H1 (cell line): Measurements from ENCODE around the gene SNAI1. TPM values are rescaled to one million over a fixed set of nuclear protein-coding genes. Genes with fewer than 3 reads are reported as not detected.

ENCODE experiments used
- BCL11A ChIP-seq, 2 experiments: IDR thresholded peaks; one replicate each; pipeline ENCODE4 v1.6.1; 2011; ENCODE audit warnings: low read depth in 2 of 2, low read length in 2 of 2, mild to moderate bottlenecking in 2 of 2
- CTCF ChIP-seq, 3 experiments: IDR thresholded peaks; 1 replicate in 2 of 3; 2 replicates in 1 of 3; pipeline versions ENCODE4 v1.5.1 to v1.6.1; 2011; ENCODE audit warnings: low read length in 3 of 3, mild to moderate bottlenecking in 3 of 3, inconsistent platforms in 2 of 3, low read depth in 1 of 3, moderate library complexity in 1 of 3; ENCODE audit not compliant: insufficient read depth in 1 of 3; ENCODE audit errors: control extremely low read depth in 1 of 3
- HDAC2 ChIP-seq, 2 experiments: fragments of 300-600 bp in 1 of 2; sonication (generic) in 1 of 2; IDR thresholded peaks; 2 replicates each; pipeline ENCODE4 v1.6.1; 2011 to 2012; ENCODE audit warnings: low read depth in 2 of 2, low read length in 2 of 2, mild to moderate bottlenecking in 2 of 2, moderate library complexity in 2 of 2, borderline replicate concordance in 1 of 2, inconsistent platforms in 1 of 2
- KDM4A ChIP-seq: IDR thresholded peaks from one replicate; pipeline ENCODE4 v1.7.1; 2012; ENCODE audit warnings: low read depth, mild to moderate bottlenecking, moderate library complexity, low read length, inconsistent platforms; ENCODE audit not compliant: severe bottlenecking
- NRF1 ChIP-seq: IDR thresholded peaks from 2 replicates; pipeline ENCODE4 v1.6.1; 2011; ENCODE audit warnings: mild to moderate bottlenecking, low read depth, low read length, improper control_type of control experiment
- SIRT6 ChIP-seq: IDR thresholded peaks from one replicate; pipeline ENCODE4 v1.7.1; 2012; ENCODE audit warnings: low read length, inconsistent platforms
- polyA plus RNA-seq, 7 experiments: library from polyadenylated mRNA; depleted of rRNA in 3 of 7; stranded (reverse) in 5 of 7; unstranded in 2 of 7; fragments of >200 nt in 5 of 7; fragments of 200-250 nt in 2 of 7; gene quantifications; 1 replicate in 5 of 7; 2 replicates in 1 of 7; 4 replicates in 1 of 7; pipeline versions ENCODE4 v1.2.1 to v1.2.3, GENCODE V29; 2011 to 2013; ENCODE audit warnings: missing spikeins in 2 of 7, mixed read lengths in 2 of 7
- total RNA-seq: library from RNA; stranded (reverse); fragmentation: NEBNext Ultra II Directional; extraction: Animal tissue kit (Norgen Biotek cat#: 25700); gene quantifications from 2 replicates; pipeline ENCODE4 v1.2.1, GENCODE V29; 2021

The SNAI1 gene
- total and polyA plus RNA-seq, 2 of the 8 experiments (the other 6 are each of a cell fraction or from before 2014, with no cell fraction given): 6.5 to 8.0 TPM

GRCh38 chr20:49935746-49936152, 47.0 kb upstream of the SNAI1 start (continued):
- TF ChIP-seq SIRT6: no peak
- no peak for TF ChIP-seq BCL11A (IDR thresholded peaks at IDR 0.05; ENCODE audit: low read depth in 2 of 2, low read length in 2 of 2)
- no peak for TF ChIP-seq NRF1
- TF ChIP-seq KDM4A: no peak
- TF ChIP-seq HDAC2 (IDR thresholded peaks at IDR 0.05; ENCODE audit: borderline replicate concordance in 1 of 2, low read depth in 2 of 2, low read length in 2 of 2): no peak
- TF ChIP-seq CTCF (IDR thresholded peaks at IDR 0.05; ENCODE audit: control extremely low read depth in 1 of 3, insufficient read depth in 1 of 3, low read depth in 1 of 3, low read length in 3 of 3): no peak
